ENCODE measurements around the gene KRTDAP. TPM values are rescaled to one million over a fixed set of nuclear protein-coding genes. Genes with fewer than 3 reads are reported as not detected.

Gene KRTDAP, protein sequence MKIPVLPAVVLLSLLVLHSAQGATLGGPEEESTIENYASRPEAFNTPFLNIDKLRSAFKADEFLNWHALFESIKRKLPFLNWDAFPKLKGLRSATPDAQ
- total RNA-seq = not detected

DNA sequence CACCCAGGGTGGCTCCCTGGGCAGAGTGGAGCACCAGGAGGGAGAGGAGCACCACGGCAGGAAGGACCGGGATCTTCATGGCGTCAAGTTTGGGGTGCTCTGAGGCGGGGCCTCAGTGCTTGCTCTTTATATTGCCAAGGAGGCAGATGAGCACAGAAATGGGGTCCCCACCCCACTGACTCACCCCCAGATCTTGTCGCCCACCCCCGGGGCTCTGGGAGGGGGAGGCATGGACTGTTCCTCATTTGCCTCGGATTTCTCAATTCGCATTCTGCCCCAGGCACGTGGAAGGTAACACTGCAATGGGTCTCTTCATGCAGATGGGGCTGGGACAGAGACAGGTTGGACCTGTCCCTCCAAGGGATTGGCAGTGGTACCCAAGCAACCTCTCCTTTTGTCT lies at the start of gene KRTDAP:
KRTDAP (minus strand) TSS at position 101 of the 400 bp plus-strand sequence; CDS start at position 79, 22 bp downstream.
- no peaks in the 10 kb centered on the region for H3K36me3 Mint-ChIP-seq
- no peak for DNase-seq
- CTCF ChIA-PET = interaction anchor here (1.3 to 2.3 kb wide), 2 partner anchors 137 kb away, joined by 3 to 6 read pairs; no protein-coding TSS in a partner anchor
- H3K27me3 Mint-ChIP-seq = peaks cover 34% of the 10 kb centered on the region
- no peak for ATAC-seq
- no peak within 1 kb of the TSS for H3K27ac Mint-ChIP-seq
- H3K4me3 Mint-ChIP-seq = no peak within 1 kb of the TSS
- H3K9me3 Mint-ChIP-seq (ENCODE audit: low read depth) = no peaks in the 10 kb centered on the region
- H3K4me1 Mint-ChIP-seq = peaks cover 5% of the 10 kb centered on the region

DNA sequence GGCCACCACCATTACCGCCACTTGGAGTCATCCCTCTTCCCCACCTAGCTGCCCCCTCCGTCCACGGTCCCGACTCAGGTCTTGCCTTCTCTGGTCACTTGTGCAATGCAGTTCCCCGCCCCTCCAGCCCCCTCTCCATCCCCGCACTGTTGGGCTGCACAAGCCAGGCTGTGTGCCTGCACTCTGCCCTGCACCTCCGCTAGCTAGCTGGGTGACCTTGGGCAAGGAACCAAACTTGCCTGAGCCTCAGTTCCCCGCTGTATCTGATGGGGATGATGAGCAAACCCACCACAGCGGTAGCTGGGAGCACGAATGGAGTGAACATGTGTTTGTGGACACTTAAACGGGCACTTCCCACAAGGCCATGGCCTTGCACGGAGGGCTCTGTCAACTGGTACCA lies 49.6 kb upstream of the KRTDAP start:
- peaks cover 3% of the 10 kb centered on the region for H3K36me3 Mint-ChIP-seq
- no peak overlapping the region for H3K4me3 Mint-ChIP-seq
- peaks cover 2% of the 10 kb centered on the region for H3K27me3 Mint-ChIP-seq
- DNase-seq (no peak), ATAC-seq (no peak)
- H3K4me1 Mint-ChIP-seq = peaks cover 20% of the 10 kb centered on the region
- CTCF ChIA-PET = no interaction called here
- no peaks in the 10 kb centered on the region for H3K9me3 Mint-ChIP-seq (ENCODE audit: low read depth)
- H3K27ac Mint-ChIP-seq = no peak overlapping the region

DNA sequence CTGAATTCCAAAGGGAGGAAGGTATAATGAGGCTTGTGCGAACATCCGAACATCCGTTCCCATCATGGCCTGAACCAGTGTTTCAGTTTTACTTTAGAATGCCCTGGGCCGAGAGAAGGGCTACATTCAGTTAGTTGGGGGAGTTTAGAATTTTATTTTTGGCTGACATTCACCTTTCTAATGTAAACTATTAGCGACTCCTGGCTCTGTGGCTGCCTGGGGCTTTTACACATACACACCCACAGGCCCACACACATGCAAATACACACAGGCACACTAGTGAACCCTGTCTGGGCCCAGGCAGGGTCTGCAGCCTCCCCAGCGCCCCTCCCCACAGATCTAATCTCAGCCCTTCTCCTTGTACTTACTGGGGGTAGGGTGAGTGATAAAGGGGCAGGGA lies 49.0 kb upstream of the KRTDAP start:
- Mint-ChIP-seq H3K27me3 (peaks cover 7% of the 10 kb centered on the region), H3K9me3 (ENCODE audit: low read depth) (no peaks in the 10 kb centered on the region), H3K36me3 (peaks cover 2% of the 10 kb centered on the region), H3K4me3 (no peak overlapping the region), H3K27ac (no peak overlapping the region), H3K4me1 (peaks cover 15% of the 10 kb centered on the region)
- ATAC-seq (no peak), DNase-seq (no peak)
- CTCF ChIA-PET = no interaction called here

DNA sequence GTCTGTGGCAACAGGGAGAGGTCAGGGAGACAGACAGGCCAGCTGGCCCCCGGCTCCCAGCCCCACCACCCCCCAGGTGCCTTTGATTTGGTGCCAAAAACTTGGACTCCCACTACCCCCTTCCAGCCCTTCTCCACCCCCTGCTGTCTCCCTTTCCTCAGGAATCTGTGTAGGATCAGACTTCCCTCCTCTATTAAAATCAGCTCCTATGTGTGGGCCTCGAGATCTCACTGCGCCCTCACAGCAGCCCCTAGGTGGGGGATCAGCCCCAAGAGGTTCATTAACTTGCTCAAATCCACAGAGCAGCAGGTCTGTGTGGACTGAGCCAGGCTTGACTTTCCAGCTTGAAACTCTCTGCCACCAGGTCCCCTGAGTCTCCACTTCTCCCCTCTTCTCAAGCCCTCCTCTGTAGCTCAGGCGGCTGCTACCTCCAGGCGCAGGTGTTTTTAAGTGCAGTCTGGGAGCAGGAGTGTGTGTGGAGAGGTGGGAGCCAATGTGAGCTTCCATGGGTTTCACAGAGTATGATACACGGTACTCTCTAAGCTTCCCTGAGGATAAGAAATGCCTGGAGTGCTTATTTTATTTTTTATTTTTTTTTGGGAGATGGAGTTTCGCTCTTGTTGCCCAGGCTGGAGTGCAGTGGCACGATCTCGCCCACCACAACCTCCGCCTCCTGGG lies 44.7 kb upstream of the KRTDAP start:
- no peak overlapping the region for H3K27ac Mint-ChIP-seq
- no peaks in the 10 kb centered on the region for H3K36me3 Mint-ChIP-seq
- CTCF ChIA-PET = interaction anchor here (0.6 to 2.1 kb wide), 3 partner anchors 14 to 53 kb away, joined by 3 to 10 read pairs (median 3); no protein-coding TSS in a partner anchor
- no peak for DNase-seq
- H3K9me3 Mint-ChIP-seq (ENCODE audit: low read depth) = no peaks in the 10 kb centered on the region
- peaks cover 16% of the 10 kb centered on the region for H3K4me1 Mint-ChIP-seq
- ATAC-seq = no peak
- peaks cover 33% of the 10 kb centered on the region for H3K27me3 Mint-ChIP-seq
- H3K4me3 Mint-ChIP-seq = no peak overlapping the region

DNA sequence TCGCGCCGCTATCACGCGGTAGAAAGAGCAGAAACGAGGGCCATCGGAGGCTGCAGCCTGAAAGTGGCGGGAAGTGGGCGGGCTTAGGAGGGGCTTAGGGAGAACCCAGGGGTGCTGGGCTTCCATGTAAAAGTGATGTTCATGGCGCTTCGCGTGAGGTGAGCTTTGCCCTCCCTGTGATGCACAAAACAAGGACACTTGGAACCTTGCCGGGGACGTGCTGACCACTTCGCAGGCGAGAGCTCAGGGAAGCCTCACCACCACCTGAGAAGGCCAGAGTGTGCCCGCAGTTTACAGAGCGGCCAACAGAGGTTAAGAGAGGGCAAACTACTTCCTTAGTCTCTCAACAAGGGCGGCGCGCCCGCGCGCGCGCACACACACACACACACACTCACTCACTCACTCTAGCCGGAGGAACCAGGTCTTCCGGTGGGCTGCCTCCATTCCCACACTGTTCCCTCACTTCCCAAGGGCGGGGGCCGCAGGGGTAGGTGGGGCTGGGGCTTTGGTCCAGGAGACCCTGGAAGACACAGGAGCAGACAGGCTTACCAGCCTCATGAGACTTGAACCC lies 43.6 kb upstream of the KRTDAP start:
- Mint-ChIP-seq H3K27ac (peak overlapping the region; percentile 12), H3K4me3 (peak overlapping the region; percentile 57), H3K27me3 (peaks cover 39% of the 10 kb centered on the region), H3K36me3 (no peaks in the 10 kb centered on the region), H3K9me3 (ENCODE audit: low read depth) (no peaks in the 10 kb centered on the region), H3K4me1 (peaks cover 16% of the 10 kb centered on the region)
- DNase-seq (peak; percentile 73), ATAC-seq (peak; percentile 83)
- CTCF ChIA-PET = interaction anchor here (1.1 to 2.1 kb wide), 2 partner anchors 15 to 24 kb away, joined by 3 to 10 read pairs; no protein-coding TSS in a partner anchor

DNA sequence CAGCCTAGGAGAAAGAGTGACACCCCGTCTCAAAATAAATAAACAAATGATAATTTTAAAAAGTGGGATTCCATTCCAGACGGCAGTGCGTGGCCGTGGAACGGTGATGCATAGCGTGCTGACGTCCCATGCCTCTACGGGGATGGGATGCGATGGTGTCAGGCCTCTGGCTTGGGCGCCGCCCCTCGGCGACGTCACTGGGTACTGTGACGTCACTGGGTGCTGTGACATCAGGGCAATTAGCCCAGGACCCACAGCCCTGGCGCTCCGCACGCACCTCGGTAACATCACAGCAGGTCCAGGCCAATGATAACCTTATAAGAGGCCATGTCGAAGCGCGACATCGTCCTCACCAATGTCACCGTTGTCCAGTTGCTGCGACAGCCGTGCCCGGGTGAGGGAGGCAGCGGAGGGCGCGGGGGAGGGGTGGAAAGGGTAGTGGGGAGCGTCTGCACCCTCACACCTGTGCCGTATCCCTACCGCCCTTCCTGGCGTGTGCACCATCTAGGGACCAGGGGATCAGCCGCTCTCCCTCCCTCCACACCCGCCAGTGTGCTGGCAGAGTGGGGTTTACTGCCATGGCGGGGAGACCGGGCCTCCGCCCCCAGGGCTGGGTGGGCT lies 43.0 kb upstream of the KRTDAP start, which contains the start of gene GAPDHS:
GAPDHS (plus strand) TSS at position 256 of the 621 bp plus-strand sequence; CDS start at position 328, 72 bp downstream.
- H3K27ac Mint-ChIP-seq = peak within 1 kb of the TSS; percentile 12
- no peak for ATAC-seq
- no peaks in the 10 kb centered on the region for H3K36me3 Mint-ChIP-seq
- DNase-seq = no peak
- H3K9me3 Mint-ChIP-seq (ENCODE audit: low read depth) = no peaks in the 10 kb centered on the region
- CTCF ChIA-PET = no interaction called here
- H3K4me3 Mint-ChIP-seq = peak within 1 kb of the TSS; percentile 57
- H3K4me1 Mint-ChIP-seq = peaks cover 16% of the 10 kb centered on the region
- peaks cover 45% of the 10 kb centered on the region for H3K27me3 Mint-ChIP-seq

DNA sequence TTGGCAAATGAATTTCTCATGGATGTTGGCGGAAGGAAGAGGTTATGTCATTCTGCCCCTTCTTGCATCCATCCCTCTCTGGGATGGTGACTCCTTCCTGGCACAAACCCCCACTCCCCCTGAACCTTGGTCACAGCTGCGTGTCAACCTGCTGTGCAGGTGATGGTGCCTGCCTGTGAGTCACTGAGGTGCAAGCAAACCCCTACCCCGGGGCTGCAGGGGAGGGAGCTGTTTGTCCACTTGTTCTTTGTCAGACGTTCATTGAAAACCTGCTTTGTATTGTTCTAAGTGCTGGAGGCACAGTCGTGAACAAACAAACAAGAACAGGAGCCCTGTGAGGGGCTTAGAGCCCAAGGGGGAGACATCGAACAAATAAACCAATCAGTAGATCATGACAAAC lies 41.0 kb upstream of the KRTDAP start:
- Mint-ChIP-seq H3K4me1 (peaks cover 6% of the 10 kb centered on the region), H3K4me3 (no peak overlapping the region), H3K36me3 (no peaks in the 10 kb centered on the region), H3K27me3 (peaks cover 46% of the 10 kb centered on the region), H3K27ac (no peak overlapping the region), H3K9me3 (ENCODE audit: low read depth) (no peaks in the 10 kb centered on the region)
- DNase-seq (no peak), ATAC-seq (no peak)
- CTCF ChIA-PET = interaction anchor here (1.1 to 1.8 kb wide), 3 partner anchors 17 to 36 kb away, joined by 5 read pairs; no protein-coding TSS in a partner anchor

DNA sequence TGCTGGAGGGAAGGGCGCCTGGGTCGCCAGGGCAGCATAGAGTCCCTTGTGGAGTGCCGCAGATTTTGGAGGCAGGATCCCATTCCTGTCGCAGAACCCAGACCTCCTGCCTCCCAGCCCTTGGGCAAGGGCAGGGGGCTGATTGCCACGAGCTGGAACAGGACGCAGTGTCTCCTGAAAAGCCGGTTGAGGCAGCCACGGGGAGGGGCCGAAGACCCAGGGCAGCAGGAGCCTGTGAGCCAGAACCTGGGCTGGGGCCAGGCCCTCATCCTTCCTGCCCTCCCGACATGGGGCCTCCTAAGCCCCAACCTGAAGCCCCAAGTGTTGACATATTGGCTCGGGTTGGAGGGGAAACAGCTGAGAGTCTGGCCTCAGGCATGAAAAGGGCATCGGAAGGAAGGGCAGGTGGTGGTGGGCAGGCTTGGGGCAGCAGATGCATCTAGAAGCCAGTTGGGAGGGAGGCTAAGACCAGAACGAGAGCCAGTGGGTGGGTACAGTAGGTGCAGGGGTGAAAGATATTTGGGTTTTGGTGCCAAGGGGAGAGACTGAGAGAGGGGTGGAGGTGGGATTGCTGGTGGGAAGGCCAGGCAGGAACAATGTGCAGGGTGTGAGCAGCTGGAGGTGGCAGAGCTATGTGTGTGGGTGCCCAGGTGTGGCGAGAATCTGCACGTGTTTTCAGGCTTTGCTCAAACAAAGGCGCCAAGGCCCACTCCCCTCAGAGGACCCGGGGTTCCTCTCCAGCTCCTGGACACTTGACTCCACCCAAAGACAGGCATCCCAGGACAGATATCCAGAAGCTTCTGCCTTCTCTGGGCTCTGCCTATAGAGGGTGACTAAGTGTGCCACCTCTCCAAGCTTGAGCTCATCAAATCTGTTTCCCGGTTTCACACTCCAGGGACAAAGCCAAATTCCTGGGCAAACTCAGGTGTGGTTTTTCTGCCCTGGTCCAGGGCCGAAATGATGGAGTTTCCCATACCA lies 39.3 kb upstream of the KRTDAP start:
- DNase-seq = no peak
- peaks cover 44% of the 10 kb centered on the region for H3K27me3 Mint-ChIP-seq
- ATAC-seq = no peak
- peaks cover 6% of the 10 kb centered on the region for H3K4me1 Mint-ChIP-seq
- no peaks in the 10 kb centered on the region for H3K9me3 Mint-ChIP-seq (ENCODE audit: low read depth)
- no peak overlapping the region for H3K4me3 Mint-ChIP-seq
- CTCF ChIA-PET = interaction anchor here (1.2 kb wide), 1 partner anchor 35 kb away, joined by 3 read pairs; no protein-coding TSS in a partner anchor
- no peaks in the 10 kb centered on the region for H3K36me3 Mint-ChIP-seq
- no peak overlapping the region for H3K27ac Mint-ChIP-seq

DNA sequence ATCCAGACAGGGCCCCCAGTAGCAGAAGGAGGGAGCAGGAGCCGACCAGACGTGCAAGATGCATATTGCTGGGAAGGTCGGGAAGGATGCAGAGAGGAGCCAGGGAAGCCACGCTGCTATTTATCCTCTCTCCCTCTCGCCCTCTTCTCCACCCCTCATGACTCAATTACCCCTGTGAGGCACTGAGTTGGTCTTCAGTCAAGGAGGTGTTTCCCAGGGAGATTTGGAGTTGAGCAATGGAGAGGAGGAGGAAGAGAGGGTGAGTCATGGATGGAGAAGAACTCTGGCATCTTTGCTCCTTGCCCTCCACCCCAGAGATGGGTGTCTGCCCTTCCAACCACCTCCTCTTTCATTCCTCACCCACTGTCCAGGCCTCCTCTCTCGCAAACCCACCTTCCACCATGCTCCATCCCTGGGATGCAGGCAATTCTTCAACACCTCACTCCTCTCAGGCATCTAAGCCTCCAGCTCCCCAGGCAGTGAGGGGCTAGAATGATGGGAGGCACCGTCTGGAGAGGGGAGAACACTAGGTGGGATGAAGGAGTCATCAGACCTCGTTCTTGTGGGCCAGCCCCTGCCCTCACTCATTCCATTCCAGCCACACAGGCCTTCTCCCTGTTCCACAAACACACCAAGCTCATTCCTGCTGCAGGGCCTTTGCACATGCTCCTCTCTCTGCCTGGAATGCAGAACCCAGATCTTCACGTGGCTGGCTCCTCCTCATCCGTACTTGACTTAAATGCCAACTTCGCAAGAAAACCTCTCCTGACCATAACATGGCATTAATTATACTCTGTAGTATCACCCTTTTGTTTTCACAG lies 38.2 kb upstream of the KRTDAP start, which contains the start of gene SBSN:
SBSN (minus strand) TSS at position 94 of the 821 bp plus-strand sequence; CDS start at position 64, 30 bp downstream.
- DNase-seq (no peak), ATAC-seq (no peak)
- no peak within 1 kb of the TSS for H3K27ac Mint-ChIP-seq
- no peaks in the 10 kb centered on the region for H3K36me3 Mint-ChIP-seq
- CTCF ChIA-PET = no interaction called here
- no peaks in the 10 kb centered on the region for H3K4me1 Mint-ChIP-seq
- peaks cover 39% of the 10 kb centered on the region for H3K27me3 Mint-ChIP-seq
- no peak within 1 kb of the TSS for H3K4me3 Mint-ChIP-seq
- no peaks in the 10 kb centered on the region for H3K9me3 Mint-ChIP-seq (ENCODE audit: low read depth)

DNA sequence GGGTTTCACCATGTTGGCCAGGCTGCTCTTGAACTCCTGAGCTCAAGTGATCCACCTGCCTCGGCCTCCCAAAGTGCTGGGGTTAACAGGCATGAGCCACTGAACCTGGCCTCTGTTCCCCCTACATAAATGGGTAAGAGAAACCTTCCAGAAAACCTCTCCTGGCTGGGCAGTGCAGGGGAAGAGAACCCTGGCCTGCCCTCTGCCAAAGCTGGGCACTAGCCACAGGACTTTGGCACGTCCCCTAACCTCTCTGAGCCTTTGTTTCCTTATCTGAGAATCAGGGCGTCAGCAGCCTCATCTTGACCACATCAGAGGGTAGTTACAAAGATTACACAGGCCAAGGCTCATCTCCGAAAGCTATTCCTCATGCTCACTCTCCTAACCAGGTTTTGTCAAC lies 35.6 kb upstream of the KRTDAP start:
- H3K27ac Mint-ChIP-seq = no peak overlapping the region
- CTCF ChIA-PET = interaction anchor here (1.3 kb wide), 1 partner anchor 16 kb away, joined by 3 read pairs; no protein-coding TSS in a partner anchor
- no peaks in the 10 kb centered on the region for H3K9me3 Mint-ChIP-seq (ENCODE audit: low read depth)
- H3K4me3 Mint-ChIP-seq = no peak overlapping the region
- H3K4me1 Mint-ChIP-seq = no peaks in the 10 kb centered on the region
- no peaks in the 10 kb centered on the region for H3K36me3 Mint-ChIP-seq
- ATAC-seq = no peak
- peaks cover 26% of the 10 kb centered on the region for H3K27me3 Mint-ChIP-seq
- DNase-seq = no peak

DNA sequence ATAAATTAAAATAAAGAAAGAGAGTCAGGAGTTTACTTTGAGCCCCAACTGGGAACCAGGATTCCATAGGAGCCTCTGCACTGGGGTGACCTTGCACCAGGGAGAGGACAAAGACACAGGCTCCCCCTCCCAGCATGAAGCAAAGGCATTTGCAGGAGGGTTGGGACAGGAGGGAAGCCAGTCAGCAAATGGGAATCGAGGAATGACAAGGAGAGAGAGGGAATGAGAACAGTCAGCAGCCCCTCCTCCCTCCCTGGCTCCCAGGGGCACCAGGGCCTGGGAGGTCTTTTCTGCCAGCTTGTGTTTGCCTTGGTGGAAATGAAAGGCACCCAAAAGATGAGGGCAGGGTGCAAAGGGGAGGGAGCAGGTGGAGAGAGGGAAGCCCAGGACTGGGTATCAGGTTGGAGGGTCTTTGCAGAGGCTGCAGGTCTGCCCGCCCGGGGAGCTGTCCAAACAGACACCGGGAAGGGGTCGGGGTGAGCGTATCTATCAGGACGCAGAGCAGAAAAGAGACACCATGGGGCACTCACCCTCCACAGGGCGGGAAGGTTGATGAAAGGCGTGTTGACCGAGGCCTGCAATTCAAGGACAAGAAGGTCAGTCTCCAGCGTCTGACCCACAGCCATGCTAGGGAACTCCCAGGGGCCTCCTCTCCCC lies 34.0 kb upstream of the KRTDAP start:
- no peaks in the 10 kb centered on the region for H3K36me3 Mint-ChIP-seq
- DNase-seq = no peak
- no peak overlapping the region for H3K27ac Mint-ChIP-seq
- no peak for ATAC-seq
- CTCF ChIA-PET = no interaction called here
- H3K4me3 Mint-ChIP-seq = no peak overlapping the region
- H3K9me3 Mint-ChIP-seq (ENCODE audit: low read depth) = no peaks in the 10 kb centered on the region
- H3K27me3 Mint-ChIP-seq = peaks cover 21% of the 10 kb centered on the region
- no peaks in the 10 kb centered on the region for H3K4me1 Mint-ChIP-seq

Data from activated CD8-positive, alpha-beta memory T cell treated with anti-CD3 and anti-CD28 coated beads, Interleukin-2, amount 10 ng/mL, durations not matched to agents 7 days and 5 days (primary cell).